ENCODE measurements around the gene ATOH7. TPM values are rescaled to one million over a fixed set of nuclear protein-coding genes. Genes with fewer than 3 reads are reported as not detected.

ATOH7 gene
- polyA plus RNA-seq, 3 donors, result not detected

DNA sequence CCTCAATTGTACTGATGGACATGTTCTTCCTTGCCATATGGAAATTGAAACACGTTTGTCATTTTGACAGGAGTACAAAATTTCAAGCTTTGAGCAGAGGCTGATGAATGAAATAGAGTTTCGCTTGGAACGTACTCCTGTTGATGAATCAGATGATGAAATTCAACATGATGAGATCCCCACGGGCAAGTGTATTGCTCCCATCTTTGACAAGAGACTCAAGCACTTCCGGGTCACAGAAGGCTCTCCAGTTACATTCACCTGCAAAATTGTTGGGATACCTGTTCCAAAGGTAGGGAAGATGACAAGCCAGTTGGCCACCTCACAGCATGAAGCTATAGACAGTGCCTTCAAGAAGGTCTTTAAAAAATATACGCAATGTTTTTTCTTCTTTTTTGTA, 43.1 kb downstream of the ATOH7 start:
- peaks cover 0 to 6% (median 3%) of the 10 kb centered on the region in 7 donors for H3K9me3 Mint-ChIP-seq
- H3K4me1 Mint-ChIP-seq, result no peaks in the 10 kb centered on the region
- Histone ChIP-seq H3K36me3 (replicated peaks in 1 of 2; ENCODE audit: control insufficient read depth in 1 of 2, insufficient read depth in 2 of 2, low read length in 2 of 2) (no peaks in the 10 kb centered on the region), H3K9ac (ENCODE audit: insufficient read depth, low read length, poor library complexity, severe bottlenecking) (no peak overlapping the region), H3K4me3 (replicated peaks in 1 of 3; ENCODE audit: low read depth in 2 of 3, low read length in 3 of 3) (no peak overlapping the region), H2AFZ (ENCODE audit: insufficient read depth, low read depth, low read length, poor library complexity, severe bottlenecking) (no peak overlapping the region), H3K79me2 (ENCODE audit: insufficient read depth, low read length) (no peaks in the 10 kb centered on the region), H3K4me2 (replicated peaks; ENCODE audit: extremely low read depth, low read length, poor library complexity, severe bottlenecking) (no peak overlapping the region), H3K9me3 (replicated peaks in 1 of 2; ENCODE audit: control insufficient read depth in 1 of 2, insufficient read depth in 1 of 2, low read length in 2 of 2) (no peaks in the 10 kb centered on the region), H4K20me1 (ENCODE audit: insufficient read depth, low read length) (no peaks in the 10 kb centered on the region), H3K4me1 (ENCODE audit: control insufficient read depth in 1 of 2, insufficient read depth in 2 of 2, low read length in 2 of 2) (no peaks in the 10 kb centered on the region), H3K27ac (ENCODE audit: low read depth in 1 of 2, low read length in 2 of 2) (no peak overlapping the region), H3K27me3 (ENCODE audit: control insufficient read depth in 2 of 2, insufficient read depth in 2 of 2, low read length in 2 of 2) (no peaks in the 10 kb centered on the region)
- WGBS (ENCODE audit: insufficient coverage), result 89% methylated on average over 2 of the region's 6 CpGs
- H3K27me3 Mint-ChIP-seq (ENCODE audit: low read depth in 3 of 3), result peaks cover 13 to 19% (median 14%) of the 10 kb centered on the region in 3 donors
- H3K27ac Mint-ChIP-seq, result no peak overlapping the region
- DNase-seq, result no peak
- H3K36me3 Mint-ChIP-seq, result no peaks in the 10 kb centered on the region
- H3K4me3 Mint-ChIP-seq, result no peak overlapping the region
- intact Hi-C loops (cut with micrococcal nuclease), result no loop called here
- TF ChIP-seq CTCF (IDR thresholded peaks at IDR 0.05), result no peak

DNA sequence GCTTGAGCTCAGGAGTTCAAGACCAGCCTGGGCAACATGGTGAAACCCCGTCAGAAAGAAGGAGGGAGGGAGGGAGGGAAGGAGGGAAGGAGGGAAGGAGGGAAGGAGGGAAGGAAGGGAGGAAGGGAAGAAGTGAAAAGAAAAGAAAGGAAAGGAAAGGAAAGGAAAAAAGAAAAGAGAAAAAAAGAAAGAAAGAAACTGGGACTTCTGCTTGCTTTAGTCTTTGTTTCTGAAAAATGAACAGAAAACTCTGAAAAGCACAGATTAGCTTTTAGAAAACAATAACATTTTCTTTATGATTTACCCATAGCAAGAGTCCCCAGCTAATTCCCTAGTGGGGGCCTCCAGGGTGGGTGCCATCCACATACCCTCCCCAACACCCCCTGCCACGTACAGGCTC, 46.8 kb downstream of the ATOH7 start:
- DNase-seq, result no peak
- Histone ChIP-seq H3K4me3 (replicated peaks in 1 of 3; ENCODE audit: low read depth in 2 of 3, low read length in 3 of 3) (no peak overlapping the region), H3K4me2 (replicated peaks; ENCODE audit: extremely low read depth, low read length, poor library complexity, severe bottlenecking) (no peak overlapping the region), H3K27ac (ENCODE audit: low read depth in 1 of 2, low read length in 2 of 2) (no peak overlapping the region), H3K4me1 (ENCODE audit: control insufficient read depth in 1 of 2, insufficient read depth in 2 of 2, low read length in 2 of 2) (no peaks in the 10 kb centered on the region), H2AFZ (ENCODE audit: insufficient read depth, low read depth, low read length, poor library complexity, severe bottlenecking) (no peak overlapping the region), H3K27me3 (ENCODE audit: control insufficient read depth in 2 of 2, insufficient read depth in 2 of 2, low read length in 2 of 2) (no peaks in the 10 kb centered on the region), H3K9ac (ENCODE audit: insufficient read depth, low read length, poor library complexity, severe bottlenecking) (no peak overlapping the region), H4K20me1 (ENCODE audit: insufficient read depth, low read length) (no peaks in the 10 kb centered on the region), H3K79me2 (ENCODE audit: insufficient read depth, low read length) (no peaks in the 10 kb centered on the region), H3K36me3 (replicated peaks in 1 of 2; ENCODE audit: control insufficient read depth in 1 of 2, insufficient read depth in 2 of 2, low read length in 2 of 2) (no peaks in the 10 kb centered on the region), H3K9me3 (replicated peaks in 1 of 2; ENCODE audit: control insufficient read depth in 1 of 2, insufficient read depth in 1 of 2, low read length in 2 of 2) (no peaks in the 10 kb centered on the region)
- intact Hi-C loops (cut with micrococcal nuclease), result no loop called here
- 100% methylated on average over 1 of the region's 2 CpGs for WGBS (ENCODE audit: insufficient coverage)
- no peak for TF ChIP-seq CTCF (IDR thresholded peaks at IDR 0.05)
- Mint-ChIP-seq H3K9me3 (no peaks in the 10 kb centered on the region), H3K4me1 (no peaks in the 10 kb centered on the region), H3K36me3 (no peaks in the 10 kb centered on the region), H3K27ac (no peak overlapping the region), H3K4me3 (no peak overlapping the region), H3K27me3 (ENCODE audit: low read depth in 3 of 3) (peaks cover 11 to 18% (median 17%) of the 10 kb centered on the region in 3 donors)

Measured in CD14-positive monocyte (primary cell).